GM20000 (cell line): ENCODE measurements around the gene VSTM2B.

Experiments used
- DNase-seq: peaks from one replicate; pipeline ENCODE4 v3.0.0; 2012; ENCODE audit warnings: low spot score
- CTCF ChIP-seq: IDR thresholded peaks from 2 replicates; pipeline ENCODE4 v1.5.1; 2012; ENCODE audit warnings: mild to moderate bottlenecking, control low read depth; ENCODE audit errors: extremely low read depth, missing control alignments

Gene VSTM2B

GRCh38 chr19:29516821-29517395 is 8.9 kb upstream of the VSTM2B start:
- no peak for TF ChIP-seq CTCF
- no peak for DNase-seq

- no peak for DNase-seq
- no peak for TF ChIP-seq CTCF
Measured at GRCh38 chr19:29517412-29517811, 8.4 kb upstream of the VSTM2B start.

DNA sequence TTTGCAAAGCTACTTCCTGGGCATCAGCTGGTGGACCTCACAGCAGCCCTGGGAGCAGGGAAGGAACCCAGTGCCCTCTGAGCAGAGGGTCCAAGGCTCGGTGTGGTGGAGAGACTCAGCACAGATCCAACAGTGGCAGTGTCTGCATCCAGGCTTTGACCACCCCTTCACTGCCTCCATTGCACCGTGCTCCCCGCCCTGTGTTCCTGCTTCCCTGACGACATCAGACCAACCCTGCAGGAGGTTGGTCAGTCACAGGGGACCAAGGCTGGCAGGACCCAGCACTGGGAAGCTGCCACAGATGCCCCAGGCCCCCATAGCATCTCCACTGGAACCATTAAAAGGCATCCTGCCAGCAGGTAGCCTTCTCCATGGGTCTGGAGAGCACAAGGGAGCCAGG is 7.8 kb upstream of the VSTM2B start:
- DNase-seq, result no peak
- TF ChIP-seq CTCF, result no peak

DNA sequence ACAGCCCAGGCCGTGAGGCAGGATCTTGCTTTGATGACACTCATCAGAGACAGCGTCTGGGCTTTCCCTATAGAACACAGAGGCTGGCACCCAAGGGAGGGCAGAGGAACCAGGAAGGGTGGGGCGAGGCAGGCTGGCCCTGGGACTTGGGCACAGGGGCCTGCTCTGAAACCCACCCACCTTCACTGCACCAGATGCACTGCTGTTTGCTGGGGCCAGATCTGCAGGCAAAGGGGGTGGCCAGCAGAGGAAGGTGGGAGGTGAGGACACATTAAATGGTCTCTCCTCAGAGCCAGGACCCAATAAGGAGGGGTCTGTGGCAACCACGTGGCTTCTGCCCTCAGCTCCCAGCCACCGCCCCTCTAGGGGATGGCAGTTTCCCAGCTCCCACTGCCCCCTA is 6.6 kb upstream of the VSTM2B start:
- DNase-seq, result no peak
- no peak for TF ChIP-seq CTCF

- DNase-seq, result no peak
- no peak for TF ChIP-seq CTCF
Measured at GRCh38 chr19:29519931-29520330, 5.9 kb upstream of the VSTM2B start.

- no peak for DNase-seq
- no peak for TF ChIP-seq CTCF
Measured at GRCh38 chr19:29520390-29520789, 5.4 kb upstream of the VSTM2B start.

DNA sequence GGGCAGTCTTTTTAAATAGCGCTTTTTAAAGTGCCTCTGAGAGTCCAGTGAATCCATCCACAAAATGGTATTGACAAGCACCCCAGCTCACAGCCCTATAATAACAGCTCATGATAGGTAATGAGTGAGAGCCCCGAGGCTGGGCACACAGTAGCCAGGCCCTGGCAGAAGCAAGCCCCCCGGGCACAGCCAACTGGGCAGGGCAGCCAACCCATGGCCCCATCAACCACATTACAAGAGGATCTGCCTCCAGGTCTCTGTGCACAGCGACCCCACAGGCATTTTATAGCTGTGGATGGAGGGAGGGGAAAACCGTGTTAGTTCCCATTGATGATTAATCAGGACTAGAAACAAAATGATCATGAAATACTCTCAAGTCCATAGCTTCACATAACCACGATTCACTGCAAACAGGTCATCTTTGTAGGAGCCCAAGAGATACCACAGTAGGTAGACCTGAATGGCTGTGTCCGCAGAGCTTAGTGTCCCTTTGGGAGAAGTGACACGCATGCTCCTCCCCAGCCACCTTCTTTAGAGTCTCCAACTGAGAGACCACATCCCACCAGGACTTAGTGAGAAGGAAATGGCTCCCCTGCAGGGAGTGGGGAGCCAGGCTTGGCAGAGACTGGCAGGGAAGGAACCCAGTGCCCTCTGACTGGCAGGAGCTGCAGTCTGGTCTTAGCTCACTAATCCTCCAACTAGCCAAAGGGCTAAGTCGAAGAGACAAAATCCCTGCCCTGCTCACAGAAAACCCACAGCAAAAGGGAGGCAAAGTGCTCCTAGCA is 4.3 kb upstream of the VSTM2B start:
- no peak for TF ChIP-seq CTCF
- DNase-seq, result no peak
